Measurements from ENCODE around the gene RSPH1.

RSPH1 gene

DNA sequence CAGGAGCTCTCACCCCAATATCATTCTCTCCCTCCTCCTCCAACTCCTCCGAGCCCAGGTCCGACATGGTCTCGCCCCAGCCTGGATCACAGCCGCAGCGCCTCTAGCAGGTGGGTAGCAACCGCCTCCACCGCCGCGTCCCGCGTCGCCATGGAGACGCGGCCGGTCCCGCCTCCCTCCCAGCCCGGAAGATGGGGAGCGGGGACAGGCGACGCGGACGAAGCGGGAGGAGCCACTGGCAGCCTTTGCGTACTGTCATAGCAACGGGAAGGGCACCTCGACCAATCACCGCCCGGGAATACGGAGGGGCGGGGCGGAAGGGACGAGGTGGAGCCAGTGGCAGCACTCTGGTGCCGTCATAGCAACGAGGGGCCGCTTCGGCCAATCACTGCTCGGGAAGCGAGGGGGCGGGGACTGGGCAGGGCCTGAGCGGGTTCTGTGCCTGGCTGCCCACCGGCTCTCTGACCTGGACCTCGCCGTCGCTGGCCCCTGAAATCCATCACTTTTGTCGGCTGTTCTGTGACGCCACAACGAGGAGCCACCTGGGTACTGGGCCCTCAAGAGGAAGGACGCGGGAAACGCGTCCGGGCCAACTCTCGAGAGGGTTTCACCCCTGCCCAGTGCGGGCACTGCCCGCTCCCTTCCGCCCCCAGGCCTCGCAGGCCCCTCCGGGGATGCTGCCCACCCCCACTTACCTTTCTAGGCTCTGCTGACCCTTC, at the start of gene RSPH1:
Gene RSPH1 (minus strand): TSS at position 105 of the 719 bp plus-strand sequence. CDS start 38 bp downstream, at position 67.
- peak; percentile 99 for DNase-seq (ENCODE audit: low read depth)

DNA sequence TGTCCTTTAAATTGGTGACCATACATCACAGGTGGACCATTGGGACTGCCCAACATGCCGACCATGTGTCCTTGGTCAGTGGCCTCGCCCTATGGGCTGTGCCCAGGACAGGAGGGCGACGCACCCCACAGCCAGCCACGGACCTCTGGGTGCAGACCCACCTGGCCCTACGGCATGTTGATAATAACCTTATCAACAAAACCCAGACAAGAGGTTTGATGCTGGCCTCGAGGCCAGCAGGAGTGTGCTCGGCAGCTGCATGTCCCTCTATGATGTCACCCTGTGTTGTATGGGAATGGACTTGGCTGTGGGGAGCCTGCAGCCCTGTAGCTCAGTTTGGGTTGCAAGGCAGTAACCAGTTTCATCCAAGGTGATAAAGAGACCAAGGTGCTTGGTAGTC, 49.7 kb upstream of the RSPH1 start:
- DNase-seq (ENCODE audit: low read depth), result no peak

DNA sequence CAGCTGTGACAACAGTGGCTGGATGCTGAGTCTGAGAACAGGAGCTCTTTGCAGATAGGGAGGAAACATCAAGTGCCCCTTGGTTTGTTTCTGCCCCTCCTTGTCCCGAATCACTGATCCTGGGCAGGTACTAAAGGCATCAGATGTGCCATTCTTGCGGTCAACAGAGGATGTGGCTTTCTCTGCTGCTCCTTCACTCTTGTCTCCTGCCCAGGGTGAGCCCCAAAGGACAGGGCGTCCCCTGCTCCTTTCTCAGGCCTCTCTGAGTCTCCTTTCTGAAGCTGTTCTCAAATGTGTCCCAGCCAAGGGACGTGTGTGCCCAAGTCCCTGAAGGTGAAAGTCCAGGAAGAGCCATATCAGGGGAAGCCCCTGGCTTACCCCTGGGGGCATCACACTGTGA, 49.3 kb upstream of the RSPH1 start:
- DNase-seq (ENCODE audit: low read depth), result no peak

DNA sequence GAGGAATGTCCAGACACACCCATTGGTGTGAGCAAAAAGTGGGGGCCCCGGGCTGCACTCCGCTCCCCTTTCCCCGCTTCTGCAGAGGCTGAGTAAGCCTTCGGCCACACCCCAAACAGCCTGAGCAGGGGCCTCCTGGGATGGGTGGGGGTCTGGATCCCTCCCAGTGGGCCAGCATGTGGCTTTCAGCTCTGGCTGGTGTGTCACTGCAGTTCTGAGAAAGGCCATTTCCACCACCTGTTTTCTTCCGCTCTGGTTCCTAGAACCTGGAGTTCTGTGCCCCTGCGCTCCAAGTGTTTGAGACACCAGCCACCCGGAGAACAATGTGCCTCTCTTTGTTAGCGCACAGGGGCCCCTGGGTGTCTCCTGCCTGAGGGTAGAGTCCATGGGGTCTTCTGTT, 48.5 kb upstream of the RSPH1 start:
- DNase-seq (ENCODE audit: low read depth), result no peak

DNA sequence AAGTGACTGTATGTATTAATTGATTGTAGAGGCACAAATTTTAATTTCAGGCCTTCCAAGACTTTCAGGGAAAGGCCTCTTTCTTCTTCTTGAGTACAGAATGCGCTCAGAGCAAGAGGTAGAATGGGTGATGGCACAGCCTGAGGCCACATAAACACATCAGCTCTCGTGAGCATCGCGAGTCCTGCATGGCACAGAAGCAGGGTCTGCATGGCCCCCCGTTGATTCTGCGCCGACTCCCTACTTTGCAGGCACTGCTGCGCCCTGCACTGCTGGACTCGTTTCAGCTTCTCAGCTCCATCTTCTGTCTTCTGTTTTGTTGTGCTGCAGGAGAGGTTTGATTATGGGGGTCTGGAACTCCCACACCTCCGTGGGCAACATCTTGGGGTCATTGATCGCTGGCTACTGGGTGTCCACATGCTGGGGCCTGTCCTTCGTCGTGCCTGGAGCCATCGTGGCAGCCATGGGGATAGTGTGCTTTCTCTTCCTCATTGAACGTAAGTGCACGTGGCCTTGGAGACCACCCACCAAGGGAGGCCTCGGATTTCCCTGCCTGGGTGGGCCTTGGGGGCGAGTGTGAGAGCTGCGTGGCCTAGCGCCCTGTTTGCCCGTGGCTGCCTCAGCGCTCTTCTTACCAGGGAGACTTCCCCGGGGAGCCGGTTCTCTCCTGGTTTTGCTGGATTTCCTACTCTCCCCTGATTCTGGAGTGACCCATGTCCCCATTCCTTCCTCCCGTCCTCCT, 47.3 kb upstream of the RSPH1 start:
- DNase-seq (ENCODE audit: low read depth), result no peak

DNA sequence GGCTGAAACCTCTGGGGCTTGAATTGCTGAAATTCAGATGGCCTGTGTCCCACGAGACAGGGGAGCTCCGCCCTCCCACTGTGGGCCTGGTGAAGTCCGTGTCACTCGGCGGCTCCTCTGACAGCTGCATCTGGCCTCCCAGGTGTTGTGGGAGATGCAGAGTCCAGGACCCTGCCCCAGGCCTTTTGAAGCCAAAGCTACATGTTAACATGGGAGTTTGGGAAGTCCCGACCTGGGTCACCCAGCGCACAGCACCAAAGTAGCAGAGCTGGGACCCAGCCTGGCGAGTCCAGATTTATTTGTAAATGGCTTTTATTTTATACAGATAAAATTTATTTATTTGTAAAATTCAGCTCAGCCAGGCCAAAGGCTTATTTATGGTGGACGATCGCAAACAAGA, 46.6 kb upstream of the RSPH1 start:
- no peak for DNase-seq (ENCODE audit: low read depth)

DNA sequence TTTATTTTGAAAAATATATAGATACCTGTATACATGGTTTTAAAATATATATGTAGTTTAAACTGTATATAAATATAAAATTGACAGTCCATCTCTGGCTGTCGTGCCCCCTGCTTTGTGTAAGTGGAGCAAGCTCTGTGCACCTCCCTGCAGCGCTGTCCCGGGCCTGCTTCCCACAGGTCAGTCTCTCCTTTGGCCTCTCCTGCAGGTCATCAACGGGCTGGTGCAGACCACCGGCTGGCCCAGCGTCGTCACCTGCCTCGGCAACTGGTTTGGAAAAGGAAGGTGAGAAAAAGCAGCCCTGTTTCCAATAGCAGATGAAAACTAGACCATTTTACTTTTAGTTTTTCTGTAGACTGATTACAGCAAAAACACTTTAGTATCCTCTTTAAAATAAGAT, 46.2 kb upstream of the RSPH1 start:
- DNase-seq (ENCODE audit: low read depth), result no peak

DNA sequence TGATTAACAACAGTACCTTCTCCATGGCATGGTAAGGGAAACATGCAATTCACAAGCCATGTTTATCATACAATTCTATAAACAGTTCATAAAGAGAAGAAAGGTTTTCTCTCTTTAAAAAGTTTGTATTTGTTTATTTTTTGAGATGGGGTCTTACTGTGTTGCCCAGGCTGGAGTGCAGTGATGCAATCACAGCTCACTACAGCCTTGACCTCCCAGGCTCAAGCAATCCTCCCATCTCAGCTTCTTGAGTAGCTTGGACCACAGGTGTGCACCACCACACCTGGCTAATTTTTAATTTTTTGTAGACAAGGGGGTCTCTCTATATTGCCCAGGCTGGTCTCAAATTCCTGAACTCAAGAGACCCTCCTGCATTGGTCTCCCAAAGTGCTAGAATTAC, 45.6 kb upstream of the RSPH1 start:
- DNase-seq (ENCODE audit: low read depth), result no peak

DNA sequence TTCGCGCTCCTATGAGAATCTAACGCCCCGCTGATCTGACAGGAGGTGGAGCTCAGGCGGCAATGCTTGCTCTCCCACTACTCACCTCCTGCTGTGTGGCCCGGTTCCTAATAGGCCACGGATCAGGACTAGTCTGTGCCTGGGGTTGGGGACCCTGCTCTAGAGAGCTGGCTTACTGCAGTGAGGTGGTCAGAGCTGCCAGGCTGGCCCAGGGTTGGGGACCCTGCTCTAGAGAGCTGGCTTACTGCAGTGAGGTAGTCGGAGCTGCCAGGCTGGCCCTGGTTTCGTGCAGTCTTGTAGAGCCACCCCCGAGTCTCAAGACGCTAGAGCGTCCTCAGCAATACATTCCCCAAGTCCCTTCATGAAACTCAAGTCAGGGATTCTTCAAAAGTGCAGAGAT, 45.1 kb upstream of the RSPH1 start:
- DNase-seq (ENCODE audit: low read depth), result no peak

DNA sequence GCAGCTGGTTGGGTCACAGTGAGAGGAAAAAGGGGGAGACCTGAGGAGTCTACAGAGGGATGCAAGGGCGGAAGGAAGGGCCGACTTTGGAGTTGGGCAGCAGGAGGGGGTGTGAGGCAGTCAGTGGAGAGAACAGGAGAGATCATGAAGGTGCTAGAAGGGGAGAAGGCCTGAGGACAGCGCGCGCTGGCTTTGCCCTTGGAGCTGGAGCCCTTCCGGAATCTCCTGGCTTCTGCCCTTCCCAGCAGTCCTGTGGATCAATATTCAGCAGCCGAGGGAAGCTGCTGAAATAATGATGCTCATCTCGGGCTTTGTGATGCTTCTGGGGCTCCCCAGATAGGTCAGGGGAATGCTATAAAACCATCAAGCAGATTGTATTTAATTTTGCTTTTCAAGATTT, 44.4 kb upstream of the RSPH1 start:
- DNase-seq (ENCODE audit: low read depth), result no peak

DNA sequence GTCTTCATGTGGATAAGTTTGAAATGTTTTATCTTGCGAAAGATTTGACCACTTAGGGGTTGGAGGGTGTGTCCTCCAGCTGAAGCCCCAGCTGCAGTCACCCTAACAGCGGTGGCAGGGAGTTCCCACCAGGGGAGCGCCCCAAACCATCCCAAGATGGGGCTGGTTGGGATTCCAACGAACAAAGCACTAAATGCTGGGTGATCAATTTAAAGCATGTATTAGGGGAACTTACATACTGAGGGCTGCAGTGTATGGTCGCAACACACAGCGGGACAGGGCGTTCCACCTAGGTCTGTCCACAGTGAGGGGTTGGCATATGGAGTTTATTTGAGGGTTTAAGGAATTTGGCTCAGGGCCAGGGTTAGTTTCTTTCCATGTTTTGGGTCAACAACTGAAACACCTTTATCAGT, 43.9 kb upstream of the RSPH1 start:
- DNase-seq (ENCODE audit: low read depth), result no peak

DNA sequence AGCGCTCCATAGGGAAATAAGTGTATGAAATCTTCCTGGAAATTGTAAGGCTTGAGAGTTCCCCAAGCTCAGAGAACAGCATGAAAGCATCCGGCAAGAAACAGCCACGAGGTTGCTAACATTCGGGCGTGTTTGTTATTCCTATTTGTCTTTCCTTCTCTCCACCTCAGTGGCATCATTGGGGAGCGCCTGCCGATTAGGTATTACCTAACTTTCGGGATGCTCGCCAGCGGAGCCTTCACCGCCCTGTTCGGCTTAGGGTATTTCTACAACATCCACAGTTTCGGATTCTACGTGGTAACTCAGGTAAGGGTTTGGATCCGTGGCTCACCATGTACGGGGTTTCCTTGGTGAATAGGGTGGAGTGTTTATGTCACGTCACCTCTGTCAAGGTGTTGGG, 43.3 kb upstream of the RSPH1 start:
- DNase-seq (ENCODE audit: low read depth), result no peak

DNA sequence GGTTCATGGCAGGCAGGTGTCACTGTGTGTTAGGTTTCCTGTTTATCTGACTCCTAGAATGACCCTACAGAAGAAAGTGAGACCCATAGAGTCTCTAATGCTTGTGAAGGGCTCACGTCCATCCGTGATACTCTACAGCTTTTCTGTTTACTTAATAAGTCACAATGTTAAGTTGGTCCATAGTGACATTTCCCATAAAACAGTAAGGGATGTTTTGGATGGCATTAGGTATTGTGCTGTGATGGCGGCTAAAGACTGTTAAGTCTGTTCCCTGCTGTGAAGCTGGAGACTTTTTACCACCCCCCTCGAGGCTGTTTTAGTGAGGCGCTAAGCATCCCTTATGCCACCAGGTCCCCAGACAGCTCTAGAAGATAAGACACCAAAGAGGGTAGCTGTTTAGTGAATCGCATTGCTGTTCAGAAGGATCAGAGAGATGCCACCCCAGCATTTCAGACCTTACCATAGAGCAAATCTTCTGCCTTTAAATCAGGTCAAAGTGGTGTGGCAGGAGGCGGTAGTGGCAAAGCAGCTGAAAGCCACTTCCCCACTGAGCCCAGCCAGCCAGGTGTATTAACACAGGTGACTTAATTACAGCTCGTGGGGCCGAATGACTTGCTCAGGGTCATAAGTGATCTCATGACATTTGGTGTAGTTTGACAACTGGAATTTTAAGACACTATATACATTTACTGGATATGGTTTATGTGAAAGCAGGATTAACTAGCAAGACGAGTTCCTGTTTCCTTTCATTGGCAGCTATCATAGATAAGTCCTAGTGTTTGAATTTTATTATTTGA, 42.7 kb upstream of the RSPH1 start:
- no peak for DNase-seq (ENCODE audit: low read depth)

DNA sequence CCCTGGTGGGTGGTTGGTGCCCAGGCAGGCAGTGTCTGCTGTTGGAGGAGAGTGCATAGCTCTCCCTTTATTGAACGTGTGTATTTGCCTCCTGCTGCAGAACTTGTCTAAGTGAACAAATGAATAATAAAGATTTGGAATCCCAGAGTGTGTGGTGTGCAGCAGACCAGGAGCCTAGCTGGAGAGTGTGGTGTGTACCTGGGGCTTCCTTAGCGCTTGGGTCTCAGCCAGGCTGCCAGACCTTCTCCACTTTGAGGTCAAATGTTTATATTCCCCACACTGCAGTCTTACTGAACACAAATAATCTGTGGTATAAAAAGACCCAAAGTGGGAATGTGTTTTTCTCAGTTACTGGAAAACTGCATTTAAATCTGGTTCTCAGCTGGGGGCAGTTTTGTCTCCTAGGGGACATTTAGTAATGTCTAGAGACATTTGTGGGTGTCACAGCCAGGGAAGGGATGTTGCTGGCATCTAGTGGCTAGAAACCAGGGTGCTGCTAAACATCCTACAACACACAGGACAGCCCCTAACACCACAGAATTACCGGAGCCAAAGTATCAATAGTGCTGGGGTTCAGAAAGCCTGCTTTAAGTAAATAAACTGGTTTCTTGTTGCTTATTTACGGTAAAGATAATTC, 41.2 kb upstream of the RSPH1 start:
- no peak for DNase-seq (ENCODE audit: low read depth)

DNA sequence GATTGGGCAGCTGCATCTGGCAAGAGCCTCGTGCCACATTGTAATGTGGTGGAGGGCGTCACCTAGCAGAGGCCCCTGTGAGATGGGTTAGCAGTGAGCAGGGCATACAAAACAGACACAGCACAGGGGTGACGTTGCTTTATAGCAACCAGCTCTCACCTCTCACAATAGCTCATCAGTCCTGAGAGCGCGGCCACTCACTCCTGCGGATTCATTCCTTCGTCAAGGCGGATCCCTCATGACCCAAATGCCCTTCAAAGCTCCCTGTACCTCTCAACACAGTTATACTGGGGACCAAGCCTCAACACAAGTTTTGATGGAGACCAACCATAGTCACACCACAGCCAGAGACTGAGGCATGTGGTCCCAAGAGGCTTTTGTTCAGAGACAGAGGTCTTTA, 40.6 kb upstream of the RSPH1 start:
- no peak for DNase-seq (ENCODE audit: low read depth)

DNA sequence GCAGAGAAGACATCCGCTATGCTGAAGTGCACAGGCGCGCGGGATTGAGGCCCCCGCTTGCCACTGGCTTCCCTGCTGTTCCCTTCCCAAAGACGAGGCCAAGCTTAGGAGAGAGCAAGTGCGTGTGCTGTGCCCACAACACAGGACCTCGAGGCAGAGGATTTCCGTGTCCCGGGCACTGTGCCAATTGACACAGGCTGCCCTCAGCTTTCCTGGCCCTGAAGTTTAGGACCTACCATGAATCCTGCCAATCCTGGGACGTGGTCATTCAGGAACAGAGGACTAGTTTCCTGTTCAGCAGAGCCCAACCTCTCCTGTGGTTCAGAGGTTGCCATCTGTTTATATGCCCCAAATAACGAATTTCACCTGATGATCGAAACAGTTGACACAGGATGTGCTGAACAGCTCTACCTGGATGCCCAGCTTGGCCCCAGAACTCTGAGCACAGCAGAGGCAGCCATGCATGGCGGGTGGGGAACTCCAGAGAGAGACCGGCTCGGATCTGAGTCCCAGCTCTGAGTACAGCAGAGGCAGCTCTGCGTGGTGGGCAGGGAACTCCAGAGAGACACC, 39.7 kb upstream of the RSPH1 start:
- no peak for DNase-seq (ENCODE audit: low read depth)

DNA sequence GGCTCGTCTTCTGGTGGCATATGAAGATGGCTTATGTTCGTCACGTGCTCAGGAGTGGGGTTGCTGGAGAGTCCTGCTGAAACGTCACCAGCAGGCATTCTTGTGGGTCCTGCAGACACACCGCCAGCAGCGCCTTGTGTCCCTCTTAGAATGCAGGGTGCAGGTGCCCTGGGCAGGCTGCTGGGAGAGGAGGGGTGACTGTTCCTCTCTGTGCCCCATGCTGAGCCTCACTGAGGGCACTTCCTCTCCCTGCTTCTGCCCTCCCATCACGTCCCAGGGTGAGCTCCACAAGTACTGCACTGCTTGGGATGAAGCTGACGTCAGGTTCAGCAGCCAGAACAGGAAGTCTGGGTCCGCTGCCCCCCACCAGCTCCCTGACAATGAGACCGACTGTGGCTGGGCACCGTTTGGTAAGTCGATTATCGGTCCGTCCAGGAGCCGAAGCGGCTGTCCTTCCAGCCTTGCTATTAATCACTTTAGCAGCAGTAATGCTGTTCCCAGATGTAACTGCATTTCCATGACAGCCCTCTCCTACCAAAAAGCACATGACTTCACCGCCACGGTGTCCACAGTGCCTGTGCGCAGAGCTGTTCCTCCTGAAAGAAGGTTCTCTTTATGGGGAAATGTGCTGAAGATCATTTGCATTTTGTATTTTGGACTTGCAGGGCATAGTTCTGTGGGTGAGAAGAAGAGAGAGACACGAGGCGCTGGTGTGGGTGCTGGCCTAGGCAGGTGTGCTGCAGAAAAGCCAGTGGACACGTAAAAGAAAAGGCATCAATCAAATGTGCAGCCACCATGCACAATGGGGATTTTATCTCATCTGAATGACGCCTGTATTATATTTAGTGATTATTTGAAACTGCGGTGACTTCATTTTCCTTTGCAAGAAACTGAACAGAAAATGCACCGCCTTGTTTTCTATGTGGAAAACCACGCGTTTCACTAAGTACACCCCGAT, 38.7 kb upstream of the RSPH1 start:
- no peak for DNase-seq (ENCODE audit: low read depth)

DNA sequence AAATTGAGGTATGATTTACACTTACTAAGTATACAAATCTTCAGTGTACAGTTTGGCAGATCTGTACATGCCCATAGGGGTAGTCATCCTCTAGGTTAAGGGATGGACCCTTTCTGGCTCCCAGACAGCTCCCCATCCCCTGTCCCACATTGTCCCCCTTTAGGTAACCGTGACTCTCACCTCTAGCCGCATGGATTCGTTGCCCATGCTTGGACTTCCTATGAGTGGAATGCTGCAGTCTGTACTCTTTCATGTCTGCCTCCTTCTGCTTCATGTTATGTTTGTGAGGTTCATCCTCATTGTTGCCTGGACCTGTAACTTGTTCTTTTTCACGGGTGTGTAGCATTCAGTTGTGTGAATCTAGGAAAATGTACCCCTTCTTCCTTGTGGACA, 37.9 kb upstream of the RSPH1 start:
- no peak for DNase-seq (ENCODE audit: low read depth)

DNA sequence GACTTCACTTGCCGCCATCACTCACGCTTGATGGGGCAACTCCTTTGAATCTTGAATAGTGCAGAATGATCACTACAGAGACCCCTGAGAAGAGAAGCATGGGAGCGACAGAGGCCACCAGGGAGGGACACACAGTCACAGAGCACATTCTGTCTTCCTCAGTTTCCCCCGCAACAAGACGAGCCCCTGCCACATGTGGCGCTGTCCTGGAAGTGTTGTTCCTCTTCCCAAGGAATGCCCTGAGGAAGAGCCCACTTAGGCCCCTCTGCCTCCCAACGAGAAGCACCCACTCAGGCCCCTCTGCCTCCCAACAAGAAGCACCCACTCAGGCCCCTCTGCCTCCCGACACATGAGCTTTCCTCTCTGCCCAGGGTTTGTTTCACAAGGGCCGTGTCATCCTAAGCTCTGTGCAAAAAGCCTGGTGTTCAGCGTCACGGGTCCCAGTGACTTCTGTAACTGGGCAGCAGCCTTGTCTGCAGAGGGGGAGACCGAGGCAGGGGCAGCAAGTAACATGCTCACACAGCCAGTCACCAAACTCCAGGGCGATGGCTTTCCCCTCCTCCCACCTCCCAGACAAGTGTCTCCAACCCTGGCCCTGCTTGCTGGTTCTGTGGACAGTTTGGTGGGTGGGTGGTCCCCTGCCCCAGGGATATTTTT, 37.4 kb upstream of the RSPH1 start:
- no peak for DNase-seq (ENCODE audit: low read depth)

DNA sequence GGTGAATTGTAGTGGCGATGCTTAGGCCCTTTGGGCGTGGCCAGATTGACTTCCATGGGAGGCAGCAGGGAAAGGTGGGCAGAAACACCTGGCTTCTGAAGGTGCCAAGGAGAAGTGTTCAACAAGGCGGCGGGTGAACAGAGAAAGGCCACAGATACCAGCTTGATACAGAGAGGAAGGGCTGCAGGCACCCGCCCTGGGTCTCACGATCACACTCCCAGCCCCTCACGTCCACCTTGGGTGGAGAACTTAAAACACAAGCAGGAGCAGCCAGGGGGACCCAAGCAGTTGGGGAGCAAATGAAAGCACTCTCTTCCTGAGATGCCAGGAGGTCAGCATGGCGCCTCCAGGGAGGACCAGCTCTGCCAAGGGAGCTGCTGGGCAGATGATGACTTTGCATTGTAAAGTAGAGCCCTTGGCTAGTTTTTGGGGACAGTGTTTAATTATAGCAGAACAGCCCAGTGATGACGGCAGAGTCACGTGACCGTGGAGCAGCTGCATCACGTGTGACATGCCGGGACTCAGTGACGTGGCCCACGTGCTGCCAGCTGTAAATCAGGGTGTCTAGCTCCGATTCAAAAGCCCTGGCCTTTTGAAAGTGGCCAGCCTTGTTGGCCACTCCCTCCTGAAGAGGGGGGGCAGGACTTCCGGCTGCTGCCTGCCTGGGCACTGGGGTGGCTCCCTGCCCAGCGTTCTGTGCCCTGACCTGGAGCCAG, 36.6 kb upstream of the RSPH1 start:
- no peak for DNase-seq (ENCODE audit: low read depth)

Measured in stimulated activated CD8-positive, alpha-beta memory T cell treated with anti-CD3 and anti-CD28 coated beads, Interleukin-7, amount 100 ng/mL, for 24 hours (primary cell).